ENCODE results near the gene ZNF653. TPM values are rescaled to one million over a fixed set of nuclear protein-coding genes. Genes with fewer than 3 reads are reported as not detected.
"Not testable (repeated sequence)": the region's sequence is repeated elsewhere in the genome, so short reads cannot be mapped to it uniquely, and the experiment has no call there.

Gene ZNF653
- total RNA-seq, 2 experiments from 2014 or later = 14.1 to 21.5 TPM

DNA sequence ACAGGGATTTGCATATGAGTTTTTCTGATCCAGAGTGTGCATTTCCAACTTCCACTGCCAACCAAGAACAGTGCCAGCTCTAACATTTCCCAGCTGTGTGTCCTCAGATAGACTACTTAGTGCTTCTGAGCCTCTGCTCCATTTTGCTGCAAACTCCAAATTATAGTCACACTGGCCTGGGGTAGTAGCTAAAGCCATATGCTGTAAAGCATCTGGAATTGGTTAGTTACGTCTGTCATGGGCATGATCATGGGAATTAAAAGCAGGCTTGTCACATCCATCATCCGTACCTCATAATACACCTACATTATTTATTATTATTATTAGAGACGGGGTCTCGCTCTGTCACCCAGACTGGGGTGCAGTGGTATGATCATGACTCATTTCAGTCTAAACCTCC is 31.9 kb downstream of the ZNF653 start:
- intact Hi-C loops (cut with micrococcal nuclease; ENCODE audit: unreplicated experiment) = no loop called here
- ChIA-PET CTCF (ENCODE audit: unreplicated experiment) (no interaction called here), POLR2A (no interaction called here)
- no peaks in the 10 kb centered on the region for H3K9me2 ChIP-seq (ENCODE audit: insufficient read depth, low read length)
- H2AFZ ChIP-seq (ENCODE audit: low read length) = no peak overlapping the region
- H4K20me1 ChIP-seq (ENCODE audit: insufficient read depth, low read length) = no peaks in the 10 kb centered on the region
- no peak for DNase-seq (ENCODE audit: low spot score)
- no peaks in the 10 kb centered on the region for H3K4me1 ChIP-seq (ENCODE audit: insufficient read depth, low read length, poor library complexity, severe bottlenecking)
- H3K36me3 ChIP-seq (ENCODE audit: insufficient read depth, low read length) = no peaks in the 10 kb centered on the region
- H3K4me2 ChIP-seq (ENCODE audit: low read length) = no peak overlapping the region
- BruUV-seq (replicated peaks) = no TSS peak
- H3K9me3 ChIP-seq (ENCODE audit: low read length) = no peaks in the 10 kb centered on the region
- H3K27ac ChIP-seq (ENCODE audit: low read depth, low read length, poor library complexity, severe bottlenecking) = no peak overlapping the region
- no peaks in the 10 kb centered on the region for H3K79me2 ChIP-seq (ENCODE audit: insufficient read depth, low read depth, low read length)
- TF ChIP-seq EZH2phosphoT487 (IDR thresholded peaks at IDR 0.05; ENCODE audit: borderline replicate concordance, low read depth, low read length) = no peak
- TF ChIP-seq CTCF (conservative IDR thresholded peaks at IDR 0.05; ENCODE audit: low read length) = no peak
- H3K4me3 ChIP-seq (ENCODE audit: low read depth, low read length, poor library complexity, severe bottlenecking) = no peak overlapping the region

- H3K9me2 ChIP-seq (ENCODE audit: insufficient read depth, low read length); H3K36me3 ChIP-seq (ENCODE audit: insufficient read depth, low read length); BruUV-seq (replicated peaks); H3K27ac ChIP-seq (ENCODE audit: low read depth, low read length, poor library complexity, severe bottlenecking); H4K20me1 ChIP-seq (ENCODE audit: insufficient read depth, low read length); H3K4me3 ChIP-seq (ENCODE audit: low read depth, low read length, poor library complexity, severe bottlenecking); DNase-seq (ENCODE audit: low spot score); CTCF ChIA-PET (ENCODE audit: unreplicated experiment); H3K4me1 ChIP-seq (ENCODE audit: insufficient read depth, low read length, poor library complexity, severe bottlenecking); H3K4me2 ChIP-seq (ENCODE audit: low read length); H3K9me3 ChIP-seq (ENCODE audit: low read length); H2AFZ ChIP-seq (ENCODE audit: low read length); H3K79me2 ChIP-seq (ENCODE audit: insufficient read depth, low read depth, low read length); intact Hi-C loops (cut with micrococcal nuclease; ENCODE audit: unreplicated experiment): not testable (repeated sequence)
- POLR2A ChIA-PET = interaction anchor here (0.7 kb wide), 1 partner anchor 54 kb away, joined by 4 read pairs; no protein-coding TSS in a partner anchor
These were observed 37.3 kb downstream of the ZNF653 start for GRCh38 chr19:11468266-11468845.

- H2AFZ ChIP-seq (ENCODE audit: low read length) = no peak overlapping the region
- POLR2A ChIA-PET = no interaction called here
- no peaks in the 10 kb centered on the region for H3K36me3 ChIP-seq (ENCODE audit: insufficient read depth, low read length)
- no peak overlapping the region for H3K27ac ChIP-seq (ENCODE audit: low read depth, low read length, poor library complexity, severe bottlenecking)
- H3K4me1 ChIP-seq (ENCODE audit: insufficient read depth, low read length, poor library complexity, severe bottlenecking) = no peaks in the 10 kb centered on the region
- DNase-seq (ENCODE audit: low spot score) = no peak
- CTCF ChIA-PET (ENCODE audit: unreplicated experiment) = no interaction called here
- intact Hi-C loops (cut with micrococcal nuclease; ENCODE audit: unreplicated experiment) = no loop called here
- H3K4me3 ChIP-seq (ENCODE audit: low read depth, low read length, poor library complexity, severe bottlenecking) = no peak overlapping the region
- no peaks in the 10 kb centered on the region for H3K9me2 ChIP-seq (ENCODE audit: insufficient read depth, low read length)
- no peaks in the 10 kb centered on the region for H4K20me1 ChIP-seq (ENCODE audit: insufficient read depth, low read length)
- no peaks in the 10 kb centered on the region for H3K79me2 ChIP-seq (ENCODE audit: insufficient read depth, low read depth, low read length)
- no peak overlapping the region for H3K4me2 ChIP-seq (ENCODE audit: low read length)
- TF ChIP-seq CTCF (conservative IDR thresholded peaks at IDR 0.05; ENCODE audit: low read length) = no peak
- TF ChIP-seq EZH2phosphoT487 (IDR thresholded peaks at IDR 0.05; ENCODE audit: borderline replicate concordance, low read depth, low read length) = no peak
- no TSS peak for BruUV-seq (replicated peaks)
- H3K9me3 ChIP-seq (ENCODE audit: low read length) = no peaks in the 10 kb centered on the region
These were observed 40.0 kb downstream of the ZNF653 start for GRCh38 chr19:11465600-11465999.

Measured in OCI-LY7 (cell line).